Right lobe of liver (tissue), 4 donors: Measurements from ENCODE around the gene CAMTA1.

Source experiments
- POLR2A ChIP-seq: fragments of 450-650 bp; IDR thresholded peaks from one replicate; pipeline ENCODE4 v1.6.1; 2017; ENCODE audit warnings: antibody characterized with exemption, mild to moderate bottlenecking
- TF ChIP-seq, protein P1 (sequence below), 4 donors: fragments of 200-600 bp in 3 of 4; fragments of 450-650 bp in 1 of 4; IDR thresholded peaks; one replicate each; pipeline versions ENCODE4 v1.5.1 to v1.8.0; 2016 to 2022; ENCODE audit warnings: antibody characterized with exemption in 4 of 4, mild to moderate bottlenecking in 2 of 4
- donor health status: DM: no; HTN: no; CAD: no.
- donor health status: DM: no; HTN: no; CAD: no.
- donor health status: DM: no; HTN: yes; CAD: no.

DNA sequence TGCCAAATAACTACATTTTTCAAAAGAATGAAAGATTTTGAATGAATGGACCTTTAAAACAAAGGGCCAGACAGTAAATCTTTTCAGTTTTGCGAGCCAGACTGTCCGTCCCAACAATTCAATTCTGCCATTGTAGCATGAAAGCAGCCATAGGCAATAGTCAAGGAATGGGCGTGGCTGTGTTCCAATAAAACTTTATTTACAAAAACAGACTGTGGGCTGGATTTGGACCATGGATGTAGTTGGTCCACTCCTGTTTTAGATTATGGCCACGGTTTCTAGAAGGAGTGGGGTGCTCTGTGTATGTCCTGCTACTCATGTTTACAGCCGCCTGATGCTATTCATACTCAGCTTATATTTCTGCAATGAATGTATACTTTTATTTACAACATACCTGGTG lies 474.7 kb downstream of the CAMTA1 start:
- TF ChIP-seq, protein P1, sequence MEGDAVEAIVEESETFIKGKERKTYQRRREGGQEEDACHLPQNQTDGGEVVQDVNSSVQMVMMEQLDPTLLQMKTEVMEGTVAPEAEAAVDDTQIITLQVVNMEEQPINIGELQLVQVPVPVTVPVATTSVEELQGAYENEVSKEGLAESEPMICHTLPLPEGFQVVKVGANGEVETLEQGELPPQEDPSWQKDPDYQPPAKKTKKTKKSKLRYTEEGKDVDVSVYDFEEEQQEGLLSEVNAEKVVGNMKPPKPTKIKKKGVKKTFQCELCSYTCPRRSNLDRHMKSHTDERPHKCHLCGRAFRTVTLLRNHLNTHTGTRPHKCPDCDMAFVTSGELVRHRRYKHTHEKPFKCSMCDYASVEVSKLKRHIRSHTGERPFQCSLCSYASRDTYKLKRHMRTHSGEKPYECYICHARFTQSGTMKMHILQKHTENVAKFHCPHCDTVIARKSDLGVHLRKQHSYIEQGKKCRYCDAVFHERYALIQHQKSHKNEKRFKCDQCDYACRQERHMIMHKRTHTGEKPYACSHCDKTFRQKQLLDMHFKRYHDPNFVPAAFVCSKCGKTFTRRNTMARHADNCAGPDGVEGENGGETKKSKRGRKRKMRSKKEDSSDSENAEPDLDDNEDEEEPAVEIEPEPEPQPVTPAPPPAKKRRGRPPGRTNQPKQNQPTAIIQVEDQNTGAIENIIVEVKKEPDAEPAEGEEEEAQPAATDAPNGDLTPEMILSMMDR (IDR thresholded peaks at IDR 0.05) = no peak
- no peak for TF ChIP-seq POLR2A
